ENCODE results near the gene AEBP2.
"Not testable (repeated sequence)": the region's sequence is repeated elsewhere in the genome, so short reads cannot be mapped to it uniquely, and the experiment has no call there.

The AEBP2 gene

GRCh38 chr12:19421503-19422282 is 17.6 kb upstream of the AEBP2 start:
- DNase-seq (ENCODE audit: low read depth), result no peak

GRCh38 chr12:19423166-19423930 is 15.9 kb upstream of the AEBP2 start:
- no peak for DNase-seq (ENCODE audit: low read depth)

- no peak for DNase-seq (ENCODE audit: low read depth)
Observed at GRCh38 chr12:19428246-19428645, 11.0 kb upstream of the AEBP2 start.

GRCh38 chr12:19429491-19429890 is 9.8 kb upstream of the AEBP2 start:
- not testable (repeated sequence) for DNase-seq (ENCODE audit: low read depth)

DNA sequence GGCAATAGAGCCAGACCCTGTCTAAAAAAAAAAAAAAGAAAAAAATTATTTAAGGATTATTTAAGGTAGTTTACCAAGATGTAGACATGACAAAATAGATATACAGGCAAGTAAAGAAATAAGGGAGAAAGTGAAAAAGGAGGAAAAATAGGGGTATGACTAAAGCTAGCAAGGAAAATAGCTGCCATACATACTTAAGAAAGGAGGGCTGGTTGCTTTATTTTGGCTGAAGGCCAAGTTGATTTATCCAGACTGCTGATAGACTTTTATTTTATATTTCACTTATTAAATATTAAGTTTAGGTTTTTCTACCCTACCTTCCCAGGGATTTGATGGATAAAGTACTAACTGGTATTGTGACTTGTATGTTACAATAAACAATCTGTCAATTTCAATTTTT is 8.3 kb upstream of the AEBP2 start:
- no peak for DNase-seq (ENCODE audit: low read depth)

GRCh38 chr12:19431407-19432308 is 7.6 kb upstream of the AEBP2 start:
- no peak for DNase-seq (ENCODE audit: low read depth)

DNA sequence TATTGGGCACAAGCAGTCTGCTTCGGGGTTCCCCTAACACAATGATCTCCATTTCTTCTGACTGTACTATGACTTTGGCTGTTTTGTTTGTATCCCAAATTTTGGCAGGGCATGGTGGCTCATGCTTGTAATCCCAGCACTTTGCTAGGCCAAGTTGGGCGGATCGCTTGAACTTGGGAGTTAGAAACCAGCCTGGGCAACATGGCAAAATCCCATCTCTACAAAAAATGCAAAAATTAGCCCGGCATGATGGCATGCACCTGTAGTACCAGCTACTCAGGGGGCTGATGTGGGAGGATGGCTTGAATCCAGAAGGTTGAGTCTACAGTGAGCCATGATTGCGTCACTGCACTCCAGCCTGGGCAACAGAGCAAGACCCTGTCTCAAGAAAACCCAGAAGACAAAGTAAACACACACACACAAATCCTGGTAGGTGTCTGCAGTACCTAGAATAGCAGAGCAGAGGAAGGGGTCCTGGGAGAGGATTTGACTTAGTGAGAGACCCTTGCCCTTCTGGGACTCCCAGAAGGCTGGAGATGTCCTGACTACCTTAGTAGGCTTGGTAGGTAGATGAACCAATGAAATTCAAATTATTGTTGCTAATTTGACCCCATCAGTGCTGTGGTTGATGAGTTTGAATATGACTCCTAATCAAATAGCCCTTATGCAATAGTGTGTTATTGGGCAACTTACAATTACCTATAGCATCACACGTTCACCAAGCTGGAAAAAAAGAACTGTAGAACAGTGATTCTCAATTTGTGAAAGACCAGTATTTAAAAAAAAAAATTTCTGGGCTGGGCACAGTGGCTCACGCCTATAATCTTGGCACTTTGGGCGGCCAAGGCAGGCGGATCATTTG is 6.8 kb upstream of the AEBP2 start:
- no peak for DNase-seq (ENCODE audit: low read depth)

GRCh38 chr12:19434538-19434937 is 4.8 kb upstream of the AEBP2 start:
- no peak for DNase-seq (ENCODE audit: low read depth)

DNA sequence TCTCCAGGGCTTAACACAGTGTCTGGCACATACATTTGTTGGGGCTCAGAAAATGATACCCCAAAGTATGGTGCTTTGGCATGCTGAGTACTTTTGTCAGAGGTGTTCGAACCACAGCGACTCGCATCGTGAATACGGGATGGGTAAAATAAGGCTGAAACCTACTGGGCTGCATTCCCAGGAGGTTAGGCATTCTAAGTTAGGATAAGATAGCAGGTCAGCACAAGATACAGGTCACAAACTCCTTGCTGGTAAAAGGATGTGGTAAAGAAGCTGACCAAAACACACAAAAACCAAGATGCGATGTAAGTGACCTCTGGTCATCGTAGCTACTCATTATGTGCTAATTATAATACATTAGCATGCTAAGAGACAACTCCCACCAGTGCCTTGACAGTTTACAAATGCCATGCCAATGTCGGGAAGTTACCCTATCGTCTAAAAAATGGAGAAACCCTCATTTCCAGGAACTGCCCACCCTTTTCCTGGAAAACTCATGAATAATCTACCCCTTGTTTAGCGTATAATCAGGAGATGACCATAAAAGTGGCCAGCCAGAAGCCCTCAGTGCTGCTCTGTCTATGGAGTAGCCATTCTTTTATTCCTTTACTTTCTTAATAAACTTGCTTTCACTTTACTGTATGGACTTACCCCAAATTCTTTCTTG is 3.3 kb upstream of the AEBP2 start:
- no peak for DNase-seq (ENCODE audit: low read depth)

DNA sequence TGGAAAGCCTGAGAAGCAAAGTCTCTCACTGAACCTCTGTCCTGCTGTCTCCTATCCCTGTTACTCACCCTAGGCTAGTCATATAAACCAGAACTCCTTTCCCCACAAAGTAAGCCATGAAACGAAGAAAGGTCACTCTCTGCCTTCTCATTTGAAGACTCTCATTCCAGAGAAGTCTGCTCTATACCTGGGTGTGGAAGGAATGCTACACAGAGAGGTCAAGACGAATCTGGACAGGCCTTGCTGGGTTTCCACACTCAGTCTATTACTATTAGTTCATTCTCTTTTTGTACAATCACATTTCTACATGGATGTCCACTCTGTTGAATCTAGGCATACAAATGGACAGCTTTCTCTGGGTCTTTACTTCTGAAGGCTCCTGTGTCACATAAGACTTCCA is 2.4 kb upstream of the AEBP2 start:
- DNase-seq (ENCODE audit: low read depth), result no peak

GRCh38 chr12:19437996-19438395 is 1.3 kb upstream of the AEBP2 start:
- no peak for DNase-seq (ENCODE audit: low read depth)

DNA sequence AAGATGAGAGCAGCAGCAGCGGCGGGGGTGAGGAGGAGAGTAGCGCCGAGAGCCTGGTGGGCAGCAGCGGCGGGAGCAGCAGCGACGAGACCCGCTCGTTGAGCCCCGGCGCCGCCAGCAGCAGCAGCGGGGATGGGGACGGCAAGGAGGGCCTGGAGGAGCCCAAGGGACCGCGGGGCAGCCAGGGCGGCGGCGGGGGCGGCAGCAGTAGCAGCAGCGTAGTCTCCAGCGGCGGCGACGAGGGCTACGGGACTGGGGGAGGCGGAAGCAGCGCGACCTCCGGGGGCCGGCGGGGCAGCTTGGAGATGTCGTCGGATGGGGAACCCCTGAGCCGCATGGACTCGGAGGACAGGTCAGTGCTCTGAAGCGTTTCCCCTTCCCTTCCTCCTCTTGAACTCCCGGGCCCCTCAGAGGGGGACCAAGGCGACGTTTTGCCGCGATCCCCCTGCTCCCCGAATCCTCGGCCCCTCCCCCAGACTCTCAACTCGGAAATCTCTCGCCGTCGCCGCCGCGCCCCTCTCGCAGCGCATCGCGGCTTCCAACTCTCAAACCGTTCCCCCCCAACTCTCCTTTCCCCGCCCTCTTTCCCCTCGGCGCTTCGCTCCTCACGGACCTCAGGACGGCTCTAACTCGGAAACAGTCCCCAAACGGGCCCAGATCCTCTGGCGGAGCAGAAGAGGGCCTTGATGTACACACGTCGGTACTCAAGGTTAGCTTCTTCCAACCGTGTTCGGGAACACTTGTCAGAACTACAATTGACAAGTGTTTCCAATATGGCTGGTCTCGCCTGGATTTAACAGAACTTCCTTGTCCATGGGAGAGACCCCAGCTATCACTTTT is 947 bp downstream of the AEBP2 start:
- DNase-seq (ENCODE audit: low read depth), result peak; percentile 50

DNA sequence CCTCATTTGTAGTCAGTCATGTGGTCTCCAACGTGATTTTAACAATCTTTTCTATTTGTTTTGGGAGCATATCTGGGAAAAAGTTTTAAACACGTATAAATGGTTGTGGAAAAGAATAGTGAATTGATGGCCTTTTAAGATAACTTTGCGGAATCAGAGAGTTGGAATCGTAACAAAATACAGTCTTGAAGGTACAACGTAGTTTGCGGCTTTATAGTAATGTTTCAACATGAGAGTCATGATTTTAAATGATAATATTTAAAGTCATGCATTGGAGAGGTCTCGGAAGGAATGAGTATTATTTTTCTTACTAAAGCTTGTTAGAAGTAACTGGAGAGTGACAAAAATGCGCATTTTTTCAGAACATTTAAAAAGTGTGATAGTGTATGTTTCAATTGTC is 1.6 kb downstream of the AEBP2 start:
- DNase-seq (ENCODE audit: low read depth), result no peak

GRCh38 chr12:19443585-19443984 is 4.3 kb downstream of the AEBP2 start:
- no peak for DNase-seq (ENCODE audit: low read depth)

DNA sequence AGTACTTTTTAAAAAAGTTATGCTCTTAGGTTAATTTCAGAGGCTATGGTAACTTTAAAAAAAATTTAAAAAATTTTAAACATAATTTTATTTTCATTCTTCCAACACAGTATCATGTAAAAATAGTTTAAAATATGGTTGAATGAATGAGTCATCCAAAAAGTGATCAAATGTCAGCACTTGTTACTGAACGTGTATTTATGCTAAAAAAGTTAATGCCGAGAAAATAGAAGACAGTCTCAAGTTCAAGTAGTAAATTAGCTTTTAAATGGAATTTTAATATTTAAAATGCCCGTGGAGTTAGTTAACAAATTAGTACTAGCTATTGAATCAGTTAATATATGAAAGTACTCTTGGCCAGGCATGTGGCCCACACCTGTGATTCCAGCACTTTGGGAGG is 4.8 kb downstream of the AEBP2 start:
- DNase-seq (ENCODE audit: low read depth), result no peak

DNA sequence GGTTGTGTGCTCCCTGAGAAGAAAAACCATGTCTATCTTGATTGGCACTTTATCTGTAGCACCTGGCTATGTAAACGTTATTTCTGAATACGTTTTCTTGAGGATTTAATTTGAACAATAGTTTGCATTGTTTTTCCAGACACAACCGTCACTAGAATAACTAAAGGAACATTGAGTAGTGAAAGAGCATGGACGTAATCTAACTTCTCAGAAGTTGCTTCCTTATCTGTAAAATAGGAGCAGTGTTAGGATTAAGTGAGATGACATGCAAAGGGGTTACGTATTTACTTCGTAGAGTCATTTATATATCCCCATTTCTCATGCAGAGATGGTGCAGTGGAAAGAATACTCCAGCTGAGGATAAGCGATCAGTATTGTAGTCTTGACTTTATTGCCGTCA is 8.1 kb downstream of the AEBP2 start:
- DNase-seq (ENCODE audit: low read depth), result no peak

DNA sequence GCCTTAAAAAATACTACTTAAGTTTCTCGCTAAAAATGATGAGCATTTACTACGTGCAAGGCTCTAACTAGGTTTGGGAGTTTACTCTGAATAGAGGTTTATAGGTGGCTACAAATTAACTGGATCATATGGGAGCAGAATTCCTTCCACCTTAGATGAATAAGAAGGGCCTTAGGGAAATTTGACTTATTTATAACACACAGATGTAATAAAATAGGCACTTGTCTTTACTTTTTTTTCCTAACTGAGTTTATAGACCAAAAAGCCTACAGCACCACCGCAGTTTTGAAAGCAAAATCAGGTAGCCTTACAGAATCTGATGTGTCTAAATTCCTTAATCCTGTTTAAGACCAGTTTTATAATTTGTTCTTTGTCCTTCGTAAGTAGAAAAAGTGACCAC is 10.5 kb downstream of the AEBP2 start:
- no peak for DNase-seq (ENCODE audit: low read depth)

DNA sequence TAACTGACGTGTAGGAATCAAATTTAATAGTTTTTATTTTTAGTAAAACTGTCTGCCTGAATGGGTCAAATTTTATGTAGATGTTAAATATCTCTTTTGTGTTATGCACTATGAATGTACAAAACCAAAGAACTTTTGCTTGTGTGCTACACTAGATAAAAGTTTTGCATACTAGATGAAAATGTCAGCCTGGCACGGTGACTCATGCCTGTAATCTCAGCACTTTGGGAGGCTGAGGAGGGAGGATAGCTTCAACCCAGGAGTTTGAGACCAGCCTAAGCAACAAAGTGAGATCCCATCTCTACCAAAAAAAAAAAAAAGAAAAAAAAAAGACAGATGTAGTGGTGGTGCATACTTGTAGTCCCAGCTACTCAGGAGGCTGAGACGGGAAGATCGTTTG is 11.1 kb downstream of the AEBP2 start:
- no peak for DNase-seq (ENCODE audit: low read depth)

- no peak for DNase-seq (ENCODE audit: low read depth)
Observed at GRCh38 chr12:19451196-19451595, 11.9 kb downstream of the AEBP2 start.

- DNase-seq (ENCODE audit: low read depth), result no peak
Observed at GRCh38 chr12:19453961-19454360, 14.7 kb downstream of the AEBP2 start.

Data from stimulated activated CD8-positive, alpha-beta memory T cell treated with anti-CD3 and anti-CD28 coated beads, Interleukin-7, amount 100 ng/mL, for 24 hours (primary cell).